DMS153 (cell line): ENCODE measurements around the gene TCF23.

Experiments used
- DNase-seq: peaks from one replicate; lab custom pipeline; 2025; lab: John Stamatoyannopoulos, UW

The TCF23 gene

DNA sequence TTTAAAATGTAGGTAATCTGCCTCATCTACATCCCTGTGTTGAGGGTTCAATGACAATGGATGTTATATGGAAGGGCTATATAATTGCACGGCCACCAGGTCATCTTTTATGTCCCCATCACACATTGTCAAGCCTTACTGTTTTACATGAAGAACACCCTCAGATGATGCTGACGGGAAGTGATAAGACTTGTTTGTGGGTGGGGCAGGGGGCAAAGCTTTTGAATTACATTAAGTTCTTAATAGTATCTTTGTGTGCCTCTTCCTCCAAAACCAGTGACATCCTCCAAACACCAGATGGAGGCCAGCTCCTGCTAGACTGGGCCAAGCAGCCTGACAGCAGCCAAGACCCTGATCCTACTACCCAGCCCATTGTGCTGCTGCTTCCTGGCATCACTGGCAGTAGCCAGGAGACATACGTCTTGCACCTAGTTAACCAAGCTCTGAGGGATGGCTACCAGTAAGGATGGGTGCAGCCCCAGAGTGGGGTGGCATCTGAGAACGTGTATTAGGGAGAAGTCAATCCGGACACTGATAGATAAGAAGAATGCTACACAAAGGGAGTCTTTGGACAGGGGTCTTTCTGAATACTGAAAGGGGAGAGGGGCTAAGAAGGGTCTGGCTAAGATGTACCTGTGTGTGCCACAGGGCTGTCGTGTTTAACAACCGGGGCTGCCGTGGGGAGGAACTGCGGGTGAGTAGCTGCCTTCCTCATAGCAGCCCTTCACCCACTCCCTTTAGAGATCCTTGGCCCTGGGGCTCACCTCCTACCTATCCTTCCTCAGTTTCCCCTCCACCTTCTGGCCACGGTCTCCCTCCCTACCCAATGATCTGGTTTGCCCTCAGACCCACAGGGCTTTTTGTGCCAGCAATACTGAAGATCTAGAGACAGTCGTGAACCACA, 19.9 kb upstream of the TCF23 start:
- no peak for DNase-seq

DNA sequence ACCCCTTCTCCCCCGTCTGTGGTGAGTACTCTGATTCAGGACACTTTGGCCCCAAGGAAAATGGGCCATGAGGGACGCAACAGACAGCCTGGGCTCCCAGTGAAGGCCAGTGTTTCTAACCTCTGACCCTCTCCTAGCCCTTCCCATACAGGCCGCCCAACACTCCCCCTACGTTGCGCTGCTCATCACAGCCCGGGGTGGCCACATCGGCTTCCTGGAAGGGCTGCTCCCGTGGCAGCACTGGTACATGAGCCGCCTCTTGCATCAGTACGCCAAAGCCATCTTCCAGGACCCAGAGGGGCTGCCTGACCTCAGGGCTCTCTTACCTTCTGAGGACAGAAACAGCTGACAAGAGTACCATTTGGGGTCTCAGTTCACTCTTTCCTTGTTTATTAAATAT, 18.4 kb upstream of the TCF23 start:
- DNase-seq = no peak

DNA sequence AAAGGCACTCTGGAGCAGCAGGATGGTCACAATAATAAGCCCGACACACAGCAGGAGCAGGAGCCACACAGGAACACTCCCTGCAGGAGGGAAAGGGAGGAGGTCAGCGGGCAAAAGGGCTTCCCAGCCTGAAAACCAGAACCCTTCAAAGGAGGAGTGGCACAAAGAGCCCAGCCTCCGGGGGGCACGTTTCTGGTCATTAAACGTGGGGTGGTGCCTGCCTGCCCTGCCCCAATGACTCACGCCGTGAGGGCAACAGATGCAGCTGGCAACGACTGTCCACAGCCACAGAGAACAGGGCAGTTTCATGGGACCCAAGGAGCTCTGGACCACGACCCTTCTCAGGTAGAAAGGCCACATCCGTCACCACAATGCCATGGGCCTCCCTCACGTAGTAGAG, 17.4 kb upstream of the TCF23 start:
- DNase-seq = no peak

DNA sequence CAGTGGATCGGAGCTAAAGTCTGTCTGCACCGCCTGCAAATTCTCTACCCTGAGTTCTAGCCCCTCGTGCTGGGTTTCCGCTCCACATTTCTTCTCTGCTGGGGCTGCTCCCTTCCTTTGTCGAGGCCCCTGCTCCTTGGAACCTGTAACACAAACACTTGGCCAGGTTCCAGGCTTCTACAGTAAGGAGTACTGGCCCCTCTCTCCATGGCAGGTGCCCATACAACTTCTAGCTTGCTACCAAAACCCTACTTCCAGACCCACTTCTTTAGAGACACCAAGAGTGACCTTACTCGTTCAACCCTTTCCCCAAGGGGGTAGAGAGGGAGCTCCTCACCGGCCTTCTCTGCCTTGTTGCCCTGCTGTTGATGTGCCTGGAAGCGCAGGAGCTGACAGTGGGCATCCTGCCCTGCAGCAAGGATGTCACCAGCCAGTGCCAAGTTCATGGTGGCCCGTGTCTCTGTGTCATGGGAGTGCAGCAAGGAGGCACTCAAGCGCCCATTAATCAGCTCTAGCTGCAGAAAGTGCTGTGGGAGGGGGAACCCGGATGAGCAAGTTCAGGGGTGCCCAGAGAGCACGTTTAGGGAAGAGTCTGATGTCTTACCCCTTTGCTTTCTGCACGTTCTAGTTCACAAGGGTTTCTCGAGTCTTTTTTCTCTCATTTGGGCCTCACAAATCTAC, 15.5 kb upstream of the TCF23 start:
- DNase-seq = no peak

DNA sequence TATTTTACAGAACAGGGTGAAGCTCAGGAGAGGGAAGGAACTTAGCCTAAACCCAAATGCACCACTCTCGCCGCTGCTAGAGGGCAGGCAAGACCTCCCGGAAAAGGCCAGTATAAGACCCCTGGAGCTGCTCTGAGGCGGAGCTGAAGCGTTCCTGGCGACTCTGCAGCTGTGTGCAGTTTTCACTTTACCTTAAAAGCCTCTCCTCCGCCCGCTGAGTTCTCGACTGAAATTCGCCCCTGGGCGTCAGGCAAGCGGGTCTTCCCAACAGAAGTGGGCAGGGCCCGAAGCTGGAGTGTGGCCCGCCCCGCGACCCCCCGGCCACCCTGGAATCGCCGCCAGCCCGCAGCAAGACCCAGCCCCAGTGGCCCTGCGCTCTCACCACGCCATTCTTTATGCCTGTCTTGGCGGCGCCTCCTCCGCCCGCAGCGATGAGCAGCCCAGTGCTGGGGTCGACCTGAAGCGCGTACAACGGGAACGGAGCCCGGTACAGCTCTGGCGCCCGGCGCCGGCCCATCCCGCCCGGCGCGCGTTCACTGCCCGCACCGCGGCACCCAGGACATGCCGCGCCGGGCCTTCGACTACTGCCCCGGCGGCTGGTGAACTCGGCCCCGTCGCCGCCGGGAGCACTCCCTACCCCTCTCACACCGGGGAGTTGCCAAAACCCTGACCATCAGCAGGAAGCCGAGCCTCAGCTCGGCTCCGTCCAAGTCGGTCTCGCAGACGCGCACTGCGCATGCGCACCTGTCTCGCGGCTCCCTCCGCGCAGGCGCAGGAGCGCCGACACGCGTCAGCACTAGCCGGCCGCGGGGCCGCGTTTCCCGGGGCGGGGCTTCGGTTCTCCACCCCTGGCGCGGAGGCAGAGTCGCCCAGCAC, 14.7 kb upstream of the TCF23 start, which contains the start of gene PREB:
Gene PREB, minus strand, starts transcription at position 732 of the 876 bp plus-strand sequence. Its CDS starts 215 bp downstream, at position 517.
- DNase-seq = peak; percentile 91

DNA sequence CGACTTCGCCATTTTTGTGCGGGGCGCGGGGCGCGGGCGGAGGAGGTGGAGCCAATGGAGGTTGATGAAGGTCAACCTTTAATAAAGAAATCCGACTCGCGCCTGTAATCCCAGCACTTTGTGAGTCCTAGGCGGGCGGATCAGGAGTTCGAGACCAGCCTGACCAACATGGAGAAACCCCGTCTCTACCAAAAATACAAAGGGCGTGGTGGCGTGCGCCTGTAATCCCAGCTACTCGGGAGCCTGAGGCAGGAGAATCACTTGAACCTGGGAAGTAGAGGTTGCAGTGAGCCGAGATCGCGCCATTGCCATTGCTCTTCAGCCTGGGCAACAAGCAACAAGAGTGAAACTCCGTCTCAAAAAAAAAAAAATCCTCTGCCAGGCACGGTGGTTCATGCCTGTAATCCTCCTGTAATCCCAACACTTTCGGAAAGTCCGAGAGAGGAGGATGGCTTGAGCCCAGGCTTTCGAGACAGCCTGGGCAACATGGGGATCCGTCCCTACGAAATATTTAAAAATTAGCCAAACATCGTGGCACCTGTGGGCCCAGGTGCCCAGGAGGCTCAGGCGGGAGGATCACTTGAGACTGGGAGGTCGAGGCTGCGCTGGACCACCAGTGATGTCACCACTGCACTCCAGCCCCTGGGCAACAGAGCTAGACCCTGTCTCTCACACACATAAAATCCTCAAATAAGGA, 13.9 kb upstream of the TCF23 start:
- no peak for DNase-seq

DNA sequence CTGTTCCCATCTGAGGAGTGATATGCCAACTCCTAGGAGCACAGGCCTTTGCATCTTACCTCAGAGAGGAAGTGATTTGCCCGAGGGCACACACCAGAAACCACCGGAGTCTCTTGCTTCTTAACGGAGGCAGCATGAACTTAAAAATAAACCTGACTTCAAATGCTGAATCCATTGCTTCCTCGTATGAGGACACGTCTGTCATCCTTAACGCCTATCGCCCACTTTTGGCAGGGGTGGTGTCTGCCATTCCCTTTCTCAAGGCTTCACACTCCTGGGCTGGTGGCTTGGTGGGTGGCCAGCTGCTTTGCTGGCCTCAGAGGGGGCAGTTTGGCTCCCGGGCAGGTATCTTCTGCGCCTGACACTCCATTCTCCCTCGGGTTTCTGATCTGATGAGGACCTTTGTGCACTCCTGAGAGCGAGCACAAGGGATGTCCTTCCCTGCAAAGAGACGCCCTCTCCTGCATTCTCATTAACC, 13.3 kb upstream of the TCF23 start:
- DNase-seq = no peak

DNA sequence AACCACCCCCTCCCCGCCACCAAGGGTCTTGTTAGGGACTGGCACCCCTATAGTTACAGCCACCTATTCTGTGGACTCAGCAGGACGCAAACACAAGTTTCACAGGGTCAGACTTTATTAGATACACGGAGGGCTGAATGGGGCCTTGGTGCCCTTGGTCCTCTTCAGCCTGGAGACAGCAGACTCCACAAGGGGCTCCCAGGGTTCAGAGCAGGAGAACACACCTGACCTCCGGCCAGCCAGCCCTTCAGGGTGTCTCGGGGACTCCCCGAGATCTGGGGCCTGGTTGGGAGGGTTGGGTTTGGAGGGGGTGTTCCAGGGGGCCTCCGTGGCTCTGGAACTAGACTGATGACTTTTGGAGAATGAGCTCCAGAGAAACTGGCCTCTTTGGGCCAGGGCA, 12.1 kb upstream of the TCF23 start:
- no peak for DNase-seq

DNA sequence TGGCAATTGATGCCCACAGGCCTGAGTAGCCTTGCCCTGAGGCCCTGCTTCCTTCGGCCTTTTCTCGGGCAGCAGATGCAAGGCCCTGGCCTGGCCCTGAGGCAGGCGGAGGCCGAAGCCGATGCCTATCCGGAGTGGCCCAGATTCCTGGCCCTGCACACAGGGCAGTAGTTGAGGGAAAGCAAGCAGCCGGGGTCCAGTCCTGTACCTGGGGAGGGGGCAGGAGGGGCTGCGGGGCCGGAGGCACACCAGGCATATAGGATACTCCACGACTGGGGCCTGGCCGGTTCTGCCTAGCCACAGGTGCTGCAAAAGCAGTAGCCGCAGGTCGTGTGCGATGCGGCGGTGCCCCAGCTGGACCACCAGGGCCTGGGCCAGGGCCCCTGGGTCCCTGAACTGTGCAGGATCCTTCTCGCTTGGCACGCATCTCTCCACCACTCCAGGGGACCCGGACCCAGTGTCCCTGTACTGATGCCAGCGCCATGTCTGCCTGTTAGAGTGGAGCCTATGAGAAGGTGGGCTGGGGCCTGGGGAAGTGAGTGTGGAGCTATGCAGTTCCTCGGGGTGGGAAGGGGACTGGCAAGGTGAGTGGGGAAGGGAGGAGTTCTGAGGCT, 11.4 kb upstream of the TCF23 start:
- DNase-seq = no peak

DNA sequence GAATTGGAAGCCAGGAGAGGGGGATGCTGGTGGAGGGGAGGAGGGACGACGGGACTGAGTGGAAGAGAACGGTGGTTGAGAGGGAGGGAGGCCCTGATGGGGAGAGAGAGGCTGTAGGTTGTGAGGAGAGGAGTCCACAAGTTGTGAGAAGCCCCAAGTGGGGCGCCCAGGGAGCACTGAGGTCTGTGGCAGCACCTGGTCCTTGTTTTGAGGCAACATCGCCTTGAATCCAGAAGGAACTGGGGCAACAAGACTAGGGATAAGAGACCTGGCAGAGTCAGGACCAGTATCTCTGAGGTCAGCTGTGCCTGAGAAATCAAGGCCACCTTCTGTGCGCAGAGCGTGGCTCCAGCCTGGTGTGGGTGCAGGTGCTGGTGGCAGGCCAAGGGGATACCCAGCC, 10.7 kb upstream of the TCF23 start:
- DNase-seq = no peak

DNA sequence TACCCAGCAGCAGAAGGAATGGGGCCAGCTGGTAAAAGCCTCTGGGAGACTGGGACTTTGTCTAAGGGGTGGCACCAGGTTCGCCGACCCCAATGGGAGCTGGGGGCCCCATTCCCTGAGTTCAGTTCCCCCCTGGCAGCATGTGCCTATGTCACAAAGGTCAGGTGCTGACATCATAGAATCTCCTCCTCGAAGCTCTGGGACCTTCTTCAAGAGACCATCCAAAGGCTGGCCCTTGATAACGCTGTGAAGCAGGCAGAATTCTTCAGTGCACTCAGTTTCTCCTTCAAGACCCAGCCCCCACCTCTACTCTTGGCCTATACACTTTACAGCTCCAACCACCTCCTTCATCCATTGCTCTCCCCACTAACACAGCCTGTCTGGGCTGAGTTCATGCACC, 9.5 kb upstream of the TCF23 start, which contains the start of gene PRR30:
Gene PRR30, minus strand, starts transcription at position 101 of the 400 bp plus-strand sequence. CDS start 1,081 bp downstream, outside the sequence.
- no peak for DNase-seq

DNA sequence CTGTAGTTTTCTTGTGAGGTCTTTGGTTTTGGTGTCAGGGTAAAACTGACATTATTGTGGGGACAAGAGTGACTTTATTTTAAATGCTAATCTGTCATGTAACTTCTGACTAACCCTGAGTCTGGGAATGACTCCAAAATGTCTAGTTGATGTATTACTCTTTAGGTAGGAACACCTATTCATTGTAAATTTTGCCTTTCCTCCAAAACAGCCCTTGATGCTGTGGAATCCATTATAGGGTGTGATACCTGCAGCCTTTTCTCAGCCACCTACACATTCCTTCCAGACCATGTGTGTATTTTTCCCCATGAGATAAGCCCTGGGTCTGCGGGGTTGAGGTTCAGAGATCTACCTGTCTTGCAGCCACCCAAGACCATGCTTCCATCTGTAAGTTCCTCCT, 5.5 kb upstream of the TCF23 start:
- DNase-seq = no peak

DNA sequence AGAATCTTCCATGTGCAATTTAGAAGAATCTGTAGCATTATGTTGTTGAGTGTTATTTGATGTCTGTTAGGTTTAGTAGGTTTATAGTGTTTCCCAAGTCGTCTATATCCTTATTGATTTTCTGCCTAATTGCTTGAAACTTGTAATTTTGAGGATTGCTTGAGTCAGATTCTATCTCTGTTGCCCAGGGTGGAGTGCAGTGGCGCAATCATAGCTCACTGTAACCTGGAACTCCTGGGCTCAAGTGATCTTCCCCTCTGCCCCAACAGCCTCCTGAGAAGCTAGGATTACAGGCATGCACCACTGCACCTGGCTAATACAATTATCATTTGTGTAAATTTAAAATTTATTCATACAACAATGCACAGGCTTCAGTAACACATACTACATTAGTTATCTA, 3.1 kb upstream of the TCF23 start:
- DNase-seq = no peak

DNA sequence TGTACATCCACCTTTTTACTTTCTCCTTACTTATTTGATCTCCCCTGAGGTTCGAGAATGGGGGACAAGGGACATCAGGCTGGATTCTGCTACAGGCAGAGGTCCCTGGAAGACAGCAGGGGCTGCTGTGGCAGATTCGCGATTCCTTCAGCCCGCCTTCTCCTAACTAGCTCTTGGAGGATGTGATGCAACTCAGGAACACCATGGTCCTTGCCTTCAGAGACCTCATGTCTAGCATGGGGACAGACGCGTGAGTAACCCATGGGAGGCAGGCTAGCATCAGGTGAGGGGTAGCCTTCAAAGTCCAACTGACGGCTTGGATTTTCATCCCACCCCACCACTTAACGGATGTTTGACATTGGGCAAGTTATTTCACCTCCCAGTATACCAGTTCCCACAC, 869 bp upstream of the TCF23 start:
- no peak for DNase-seq

DNA sequence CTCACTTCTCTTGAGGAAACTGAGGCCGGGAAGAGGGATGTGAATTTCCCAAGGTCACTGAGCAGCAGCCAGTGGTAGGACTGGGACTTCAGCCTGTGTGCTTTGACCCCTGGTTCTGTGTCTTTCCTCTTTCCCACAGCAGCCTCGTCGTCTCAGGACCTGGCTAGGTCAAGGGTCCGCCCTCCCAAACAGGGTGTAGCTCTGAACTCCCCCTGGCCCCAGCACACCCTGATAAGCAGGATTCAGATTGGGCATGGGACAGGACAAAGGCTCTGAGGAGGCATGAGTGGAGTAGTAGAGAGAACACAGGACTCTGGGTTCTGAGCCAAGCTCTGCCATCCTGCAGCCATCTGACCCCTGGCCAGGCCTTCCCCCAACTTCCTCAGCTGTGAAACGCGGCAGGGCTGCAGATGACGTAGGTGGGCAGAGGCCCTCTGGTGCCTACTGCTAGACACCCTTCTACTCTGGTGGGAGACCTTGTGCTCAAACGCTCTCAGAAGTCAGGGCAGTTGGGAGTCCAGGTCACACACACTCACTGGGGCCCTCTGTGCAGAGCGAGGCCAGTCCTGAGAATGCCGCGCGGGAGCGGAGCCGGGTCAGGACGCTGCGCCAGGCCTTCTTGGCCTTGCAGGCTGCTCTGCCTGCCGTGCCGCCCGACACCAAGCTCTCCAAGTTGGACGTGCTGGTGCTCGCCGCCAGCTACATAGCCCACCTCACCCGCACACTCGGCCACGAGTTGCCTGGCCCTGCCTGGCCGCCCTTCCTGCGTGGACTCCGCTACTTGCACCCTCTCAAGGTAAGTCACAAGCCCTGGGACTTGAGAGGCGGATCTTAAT, 984 bp downstream of the TCF23 start:
- no peak for DNase-seq

DNA sequence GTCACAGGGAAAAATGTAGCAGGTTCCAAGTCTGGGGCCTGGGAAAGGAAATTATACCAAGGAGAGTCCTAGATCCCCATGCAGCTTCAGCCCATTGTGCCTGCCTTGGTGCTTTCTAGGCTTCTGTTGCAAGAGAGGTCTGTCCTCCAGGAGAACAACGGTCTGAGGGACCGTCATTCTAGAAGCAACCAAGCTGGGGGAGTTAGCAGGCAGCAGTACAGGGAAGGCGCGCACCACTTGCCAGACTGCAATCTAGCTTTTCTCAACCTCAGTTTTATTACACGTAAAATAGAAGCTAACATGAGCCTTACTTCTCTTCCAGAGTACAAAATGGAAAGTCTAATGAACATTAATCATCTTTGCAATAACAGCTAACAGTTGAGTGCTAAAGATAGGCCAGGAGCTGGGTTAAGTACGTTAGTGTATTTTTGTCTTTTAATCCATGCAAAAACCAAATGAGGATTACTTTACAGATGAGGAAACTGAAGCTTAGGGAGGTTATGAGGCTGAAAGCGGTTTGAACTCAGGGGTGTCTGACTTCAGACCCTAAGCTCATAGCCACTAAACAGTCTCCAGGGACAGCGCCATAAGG, 1.9 kb downstream of the TCF23 start:
- DNase-seq = no peak

DNA sequence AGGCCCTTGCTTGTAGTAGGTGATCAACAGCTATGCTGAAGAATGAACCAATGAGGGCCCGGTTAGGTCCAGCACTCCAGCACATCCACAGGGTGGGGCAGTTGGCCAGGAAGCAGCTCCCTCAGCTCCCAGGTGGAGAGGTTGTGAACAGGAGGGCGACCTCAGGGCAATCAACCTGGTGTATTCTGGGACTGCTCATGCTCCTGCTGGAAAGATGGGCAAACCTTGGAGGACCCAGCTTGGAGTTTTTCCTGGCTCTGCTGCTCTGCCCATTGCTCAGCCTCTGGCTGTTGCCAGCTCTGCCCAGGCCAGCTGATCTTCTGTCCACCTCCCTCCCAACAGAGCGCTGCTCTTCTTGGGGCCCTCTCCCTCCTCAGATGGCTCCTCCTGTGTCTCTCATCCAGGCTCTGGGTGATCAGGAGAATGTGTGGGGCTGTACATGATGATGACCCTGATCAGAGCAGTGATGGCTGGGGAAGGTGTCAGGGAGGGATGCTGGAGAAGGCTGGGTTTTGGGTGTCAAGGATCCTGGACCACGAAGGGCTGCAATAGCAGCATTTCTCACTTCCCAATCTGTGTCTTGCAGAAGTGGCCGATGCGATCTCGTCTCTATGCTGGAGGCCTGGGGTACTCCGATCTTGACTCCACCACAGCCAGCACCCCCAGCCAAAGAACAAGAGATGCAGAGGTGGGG, 3.4 kb downstream of the TCF23 start:
- no peak for DNase-seq

DNA sequence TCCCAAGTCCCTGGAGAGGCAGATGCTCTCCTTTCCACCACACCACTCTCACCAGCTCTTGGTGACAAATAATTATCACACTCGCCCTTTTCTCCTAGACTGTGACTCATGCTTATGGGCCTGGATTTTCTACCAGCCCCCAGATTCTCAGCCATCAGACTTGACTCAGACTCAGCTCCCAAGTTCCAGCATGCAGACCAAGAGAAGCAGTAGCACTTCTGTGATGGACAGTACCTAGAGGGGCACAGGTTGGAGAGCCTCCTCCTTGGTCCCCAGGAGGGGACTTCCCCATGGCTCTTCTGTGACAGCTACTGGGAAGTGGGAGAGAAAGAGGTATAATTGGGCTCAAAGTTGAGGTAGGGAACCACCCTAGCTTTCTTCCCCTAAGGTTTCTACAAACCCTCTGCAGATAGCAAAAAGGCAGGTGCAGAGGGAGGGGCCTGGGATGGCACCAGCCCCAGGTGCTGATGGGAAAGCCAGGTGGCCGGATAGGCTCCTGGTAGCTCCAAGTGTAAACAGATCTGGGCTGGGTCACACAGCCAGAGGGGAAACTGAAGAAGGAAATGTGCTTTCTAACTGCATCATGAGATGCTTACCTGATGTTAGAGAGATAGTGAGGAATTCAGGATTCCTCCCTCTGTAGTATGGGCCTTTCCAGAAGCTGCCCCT, 4.1 kb downstream of the TCF23 start:
- peak; percentile 76 for DNase-seq

DNA sequence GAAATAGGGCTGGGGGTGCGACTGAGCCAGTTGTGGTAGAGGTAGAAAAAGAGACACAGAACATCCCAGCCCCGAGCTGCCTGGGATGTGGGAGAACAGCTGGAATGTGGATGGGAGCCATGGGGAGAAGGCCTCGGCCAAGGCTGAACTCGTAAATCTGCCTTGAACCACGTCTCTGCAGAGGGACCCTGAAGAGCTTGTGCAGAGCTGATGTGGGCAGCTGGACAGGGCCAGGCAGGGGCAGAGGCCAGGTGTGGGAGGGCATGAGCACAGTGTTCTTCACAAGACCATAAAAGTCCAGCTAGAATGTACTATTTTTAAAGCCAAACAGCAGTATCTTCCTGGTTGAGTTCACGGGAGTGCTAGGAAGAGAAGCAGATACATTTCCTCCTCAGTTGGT, 5.7 kb downstream of the TCF23 start:
- no peak for DNase-seq
